ENCODE measurements around the gene PCDHGC4. TPM values are rescaled to one million over a fixed set of nuclear protein-coding genes. Genes with fewer than 3 reads are reported as not detected.
A peak's percentile ranks its signal among the peaks of the same experiment; 100 is the strongest.

Gene PCDHGC4
- total RNA-seq, 1 experiment from 2014 or later: 0.10 TPM

DNA sequence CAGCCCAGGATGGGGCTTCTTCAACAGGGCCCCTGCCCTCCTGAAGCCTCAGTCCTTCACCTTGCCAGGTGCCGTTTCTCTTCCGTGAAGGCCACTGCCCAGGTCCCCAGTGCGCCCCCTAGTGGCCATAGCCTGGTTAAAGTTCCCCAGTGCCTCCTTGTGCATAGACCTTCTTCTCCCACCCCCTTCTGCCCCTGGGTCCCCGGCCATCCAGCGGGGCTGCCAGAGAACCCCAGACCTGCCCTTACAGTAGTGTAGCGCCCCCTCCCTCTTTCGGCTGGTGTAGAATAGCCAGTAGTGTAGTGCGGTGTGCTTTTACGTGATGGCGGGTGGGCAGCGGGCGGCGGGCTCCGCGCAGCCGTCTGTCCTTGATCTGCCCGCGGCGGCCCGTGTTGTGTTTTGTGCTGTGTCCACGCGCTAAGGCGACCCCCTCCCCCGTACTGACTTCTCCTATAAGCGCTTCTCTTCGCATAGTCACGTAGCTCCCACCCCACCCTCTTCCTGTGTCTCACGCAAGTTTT, 27.6 kb downstream of the PCDHGC4 start:
- DNase-seq (ENCODE audit: low spot score): no peak

GRCh38 chr5:141512911-141513626, 28.2 kb downstream of the PCDHGC4 start:
- no peak for DNase-seq (ENCODE audit: low spot score)

GRCh38 chr5:141513627-141514329, 28.9 kb downstream of the PCDHGC4 start:
- DNase-seq (ENCODE audit: low spot score): peak; percentile 94

DNA sequence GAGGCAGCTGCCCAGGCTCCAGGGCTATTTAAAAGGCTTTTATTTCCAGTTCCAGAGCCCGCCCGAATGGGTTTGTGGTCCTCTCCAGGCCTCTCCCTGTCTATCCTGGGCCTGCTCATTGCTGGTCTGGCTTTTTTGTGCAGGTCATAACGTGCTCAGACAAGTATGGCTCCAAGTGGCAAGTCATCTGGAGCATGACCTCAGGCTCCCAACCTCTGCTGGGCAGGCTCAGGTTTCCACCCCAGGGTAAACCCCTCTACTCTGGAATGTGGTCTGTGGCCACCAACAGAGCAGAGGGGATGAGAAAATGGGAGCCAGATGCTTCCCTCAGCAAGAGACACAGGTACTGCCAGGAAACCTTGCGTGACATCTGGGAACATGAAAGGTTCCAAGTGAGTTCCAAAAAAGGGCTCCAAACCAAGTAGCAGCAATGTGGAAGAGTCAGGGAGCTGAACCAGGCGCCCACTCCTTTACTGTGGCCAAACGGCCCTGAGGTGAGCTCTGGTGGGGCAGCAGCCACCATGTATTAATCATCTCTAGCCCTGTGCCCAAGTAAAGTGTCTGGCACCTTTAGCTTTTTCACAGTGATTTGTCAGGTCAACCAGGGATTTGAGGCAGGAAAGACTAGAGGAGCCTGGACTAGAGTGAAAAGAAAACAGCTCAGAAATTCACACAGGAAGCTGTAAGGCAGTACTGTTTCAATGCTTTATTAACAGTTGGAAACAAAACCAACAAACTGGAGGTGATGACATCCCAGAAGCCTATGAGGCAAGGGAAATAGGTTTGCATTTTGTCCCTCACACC, 29.7 kb downstream of the PCDHGC4 start:
- no peak for DNase-seq (ENCODE audit: low spot score)

GRCh38 chr5:141515141-141515540, 30.3 kb downstream of the PCDHGC4 start:
- DNase-seq (ENCODE audit: low spot score): no peak

DNA sequence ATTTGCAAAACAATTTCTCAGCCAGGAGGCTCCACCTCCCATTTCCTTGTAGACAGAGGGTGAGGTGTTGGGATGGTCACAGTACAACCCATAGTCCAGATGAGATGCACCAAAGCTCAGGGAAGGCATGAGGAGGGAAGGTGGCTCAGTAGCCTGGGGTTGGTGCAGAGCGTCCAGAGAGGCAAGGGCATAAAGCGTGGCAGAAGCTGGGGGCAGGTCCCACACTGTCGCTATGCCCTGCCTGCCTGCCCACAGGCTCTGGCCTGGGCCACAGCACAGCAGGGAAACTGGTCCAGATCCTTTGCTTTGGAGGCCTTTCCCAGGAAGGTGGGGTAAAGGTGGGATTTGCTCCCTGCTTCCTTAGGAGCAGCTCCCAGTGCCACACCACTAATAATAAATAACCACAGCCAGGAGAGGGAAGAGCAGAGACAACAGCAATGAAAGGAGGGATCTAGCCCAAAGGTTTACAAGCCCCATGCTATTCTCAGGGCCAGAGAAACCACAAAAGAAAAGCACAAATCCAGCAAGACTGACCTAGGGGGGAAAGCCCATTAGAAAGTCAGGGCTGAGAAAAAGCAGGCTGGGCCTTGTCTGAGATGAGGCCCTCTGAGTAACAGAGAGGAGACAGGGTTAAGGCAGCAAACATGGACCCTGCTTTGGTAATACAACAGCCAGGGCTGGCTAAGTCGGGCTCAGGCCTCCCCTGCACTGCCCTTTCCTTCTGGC, 31.3 kb downstream of the PCDHGC4 start:
- no peak for DNase-seq (ENCODE audit: low spot score)

GRCh38 chr5:141516672-141517025, 31.8 kb downstream of the PCDHGC4 start:
- DNase-seq (ENCODE audit: low spot score): no peak

DNA sequence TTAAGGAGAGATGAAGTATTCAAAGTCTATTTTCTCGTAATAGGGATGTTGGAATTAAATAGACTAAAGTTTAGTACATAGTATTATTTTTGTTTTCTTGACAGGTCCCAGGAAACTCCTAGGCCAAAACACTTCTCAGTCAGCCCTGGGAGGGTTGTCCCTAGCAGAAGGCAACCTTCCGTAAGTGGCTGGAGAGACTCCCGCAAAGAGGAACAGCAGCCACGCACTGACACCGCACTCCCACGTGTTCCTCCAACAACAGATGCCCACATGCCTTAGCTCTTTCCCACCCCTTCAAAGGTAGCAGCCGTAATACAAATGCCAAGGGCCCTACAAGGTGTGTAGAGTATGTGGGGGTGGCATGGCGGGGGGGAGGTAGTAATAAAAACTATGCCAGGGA, 32.5 kb downstream of the PCDHGC4 start:
- no peak for DNase-seq (ENCODE audit: low spot score)

DNA sequence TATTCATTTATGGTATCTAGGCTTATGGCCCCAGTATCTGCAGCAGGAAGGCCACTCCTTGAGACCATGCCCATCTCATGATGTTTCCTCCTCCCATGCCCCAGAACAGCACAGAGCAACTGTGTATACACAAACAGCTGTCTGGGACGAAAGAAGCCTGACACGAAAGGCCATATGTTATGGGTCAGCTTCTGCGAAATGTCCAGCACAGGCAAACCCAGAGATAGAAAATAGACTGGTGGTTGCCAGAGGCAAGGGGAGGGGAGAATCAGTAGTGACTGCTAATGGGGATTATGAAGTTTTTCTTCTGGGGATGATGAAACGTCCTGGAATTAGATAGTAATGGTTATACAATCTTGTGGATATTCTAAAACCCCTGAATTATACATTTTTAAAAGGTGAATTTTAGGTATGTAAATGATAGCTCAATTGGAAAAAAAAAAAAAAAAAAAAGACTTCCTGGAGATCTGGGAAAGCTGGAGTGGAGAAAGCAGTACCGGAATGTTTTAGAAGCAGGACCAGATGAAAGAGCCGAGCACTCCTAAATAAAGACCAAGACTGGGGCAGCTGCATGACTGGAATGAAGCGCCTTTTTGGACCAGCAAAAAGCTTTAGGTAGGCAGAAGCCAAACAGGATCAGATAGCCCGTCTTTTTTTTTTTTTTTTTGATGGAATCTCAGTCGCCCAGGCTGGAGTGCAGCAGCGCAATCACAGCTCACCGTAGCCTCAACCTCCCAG, 33.2 kb downstream of the PCDHGC4 start:
- DNase-seq (ENCODE audit: low spot score): no peak

- DNase-seq (ENCODE audit: low spot score): no peak
Measured at GRCh38 chr5:141518618-141519015, 33.8 kb downstream of the PCDHGC4 start.

- DNase-seq (ENCODE audit: low spot score): no peak
Measured at GRCh38 chr5:141519605-141520565, 35.1 kb downstream of the PCDHGC4 start.

DNA sequence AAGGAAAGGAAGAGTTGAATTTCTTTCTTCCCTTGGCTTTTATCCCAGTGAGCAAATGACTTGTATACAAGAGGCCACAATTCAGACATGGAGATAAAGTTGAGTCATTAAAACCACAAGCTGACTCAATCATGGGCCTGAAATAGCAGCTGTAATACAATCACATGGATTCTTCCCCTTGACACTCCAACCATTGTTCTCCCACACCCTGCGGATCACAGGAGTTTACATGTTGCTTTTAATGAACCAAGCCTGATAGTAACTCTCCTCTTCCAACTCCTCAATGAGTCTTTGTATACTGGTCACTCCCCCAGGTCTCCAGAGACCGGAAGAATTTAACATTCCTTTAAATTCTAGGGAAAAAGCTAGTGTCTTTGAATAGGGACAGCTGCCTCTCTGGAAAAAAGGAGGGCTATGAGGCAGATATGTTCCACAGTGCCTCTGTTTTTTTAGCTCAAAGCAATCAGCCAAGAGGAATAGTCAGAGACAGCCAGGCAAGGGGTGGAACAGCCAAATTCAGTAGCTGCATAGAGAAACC, 36.5 kb downstream of the PCDHGC4 start:
- peak; percentile 99 for DNase-seq (ENCODE audit: low spot score)

DNA sequence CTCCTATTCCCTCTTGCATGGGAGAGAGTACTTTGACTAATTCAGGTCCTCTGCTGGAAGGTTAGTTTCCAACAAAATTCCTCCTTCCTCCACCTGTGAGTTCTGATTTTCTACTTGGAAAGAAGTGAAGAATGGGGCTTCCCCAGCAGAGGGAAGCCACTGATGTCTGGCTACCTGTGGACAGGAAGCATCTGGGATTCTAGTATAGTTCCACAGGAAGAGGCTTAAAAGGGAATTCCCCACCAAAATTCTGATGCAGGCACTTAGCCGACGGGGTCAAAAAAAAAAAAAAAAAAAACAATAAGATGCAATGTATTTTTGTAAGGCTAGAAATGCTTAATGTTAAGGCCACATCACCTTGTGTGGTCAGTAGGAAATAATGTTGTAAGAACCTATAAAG, 37.5 kb downstream of the PCDHGC4 start:
- no peak for DNase-seq (ENCODE audit: low spot score)

DNA sequence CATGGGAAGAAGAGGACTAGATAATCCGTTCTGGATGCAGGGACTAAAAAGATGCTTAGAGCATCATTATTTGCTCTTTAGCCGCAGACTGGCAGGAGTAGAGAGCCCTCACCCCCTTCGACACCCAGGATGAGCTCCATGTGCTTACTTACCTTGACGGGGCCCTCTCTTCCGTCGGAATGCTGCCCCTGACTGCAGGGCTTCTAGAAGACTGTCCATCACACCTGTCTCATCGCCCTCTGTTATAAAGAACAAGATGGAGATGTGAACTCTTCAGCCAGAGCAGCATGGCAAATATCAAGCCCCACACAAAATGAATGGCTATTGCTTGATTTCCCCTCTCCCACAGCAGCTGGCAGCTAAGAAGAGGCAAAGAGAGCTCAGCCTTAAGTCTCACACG, 39.2 kb downstream of the PCDHGC4 start:
- no peak for DNase-seq (ENCODE audit: low spot score)

DNA sequence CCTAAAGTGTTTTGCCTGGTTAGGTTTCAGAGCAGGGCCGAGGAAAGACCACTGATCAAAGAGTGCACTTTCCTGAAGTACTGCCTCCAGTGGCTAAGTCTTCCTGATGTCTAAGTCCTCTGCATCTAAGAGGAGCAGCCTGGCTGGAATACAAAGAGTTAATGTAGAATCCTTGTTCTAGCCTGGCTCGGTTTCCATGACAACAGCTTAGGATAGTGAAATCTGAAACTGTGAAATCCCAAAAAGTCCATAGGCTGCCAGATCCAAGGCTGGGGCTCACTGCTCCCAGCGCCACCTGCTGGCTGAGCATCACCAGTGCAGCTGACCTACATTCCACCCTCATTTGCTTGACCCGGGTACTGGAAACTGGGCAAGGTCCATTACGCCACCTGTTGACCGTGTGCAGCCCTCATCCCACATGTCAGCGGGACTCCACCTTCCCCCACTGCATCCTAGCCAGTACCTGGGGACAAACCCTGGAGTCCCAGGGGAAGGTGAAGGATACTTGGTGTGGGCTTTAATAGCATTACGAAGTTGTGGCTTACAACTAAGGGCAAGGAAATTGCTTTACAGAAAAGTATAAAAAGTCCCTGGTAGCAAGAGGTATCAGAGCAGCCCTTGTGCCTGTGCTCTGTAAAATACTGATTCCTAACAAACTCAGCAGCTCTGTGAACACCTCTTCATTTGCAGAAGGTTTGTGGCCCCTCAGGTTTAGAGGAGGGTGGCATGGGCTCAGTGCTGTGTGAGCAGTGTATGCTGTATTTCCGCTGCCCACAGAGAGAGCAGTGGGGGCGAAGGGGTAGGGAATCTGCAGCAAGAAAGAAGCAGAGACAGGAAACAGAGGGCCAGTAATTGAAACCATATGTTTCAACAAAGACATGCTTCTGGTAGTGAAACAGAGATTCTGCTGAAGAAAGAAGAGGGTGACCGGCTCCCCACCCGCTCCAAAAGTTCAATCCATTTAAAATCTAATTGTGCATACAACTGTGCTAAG, 40.1 kb downstream of the PCDHGC4 start:
- DNase-seq (ENCODE audit: low spot score): peak; percentile 97

- DNase-seq (ENCODE audit: low spot score): no peak
Measured at GRCh38 chr5:141525653-141526052, 40.8 kb downstream of the PCDHGC4 start.

DNA sequence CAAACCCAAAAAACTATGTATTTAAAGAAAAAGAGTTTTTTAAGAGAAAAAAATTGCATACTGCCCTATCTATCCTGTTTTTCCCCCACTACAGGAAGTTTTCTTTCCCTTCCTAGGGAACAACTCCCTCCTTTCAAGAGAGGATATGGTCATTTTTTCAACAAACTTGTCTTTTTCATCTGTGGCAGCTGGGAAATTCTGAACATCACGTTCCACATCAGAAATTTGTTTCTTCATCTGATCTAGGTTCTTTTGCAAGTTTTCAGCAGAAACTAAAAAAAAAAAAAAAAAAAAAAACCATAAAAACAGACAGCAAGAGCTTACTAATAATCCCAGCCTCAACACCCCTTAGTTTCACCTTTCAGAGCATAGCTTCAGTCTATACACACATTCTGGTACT, 42.6 kb downstream of the PCDHGC4 start:
- DNase-seq (ENCODE audit: low spot score): no peak

DNA sequence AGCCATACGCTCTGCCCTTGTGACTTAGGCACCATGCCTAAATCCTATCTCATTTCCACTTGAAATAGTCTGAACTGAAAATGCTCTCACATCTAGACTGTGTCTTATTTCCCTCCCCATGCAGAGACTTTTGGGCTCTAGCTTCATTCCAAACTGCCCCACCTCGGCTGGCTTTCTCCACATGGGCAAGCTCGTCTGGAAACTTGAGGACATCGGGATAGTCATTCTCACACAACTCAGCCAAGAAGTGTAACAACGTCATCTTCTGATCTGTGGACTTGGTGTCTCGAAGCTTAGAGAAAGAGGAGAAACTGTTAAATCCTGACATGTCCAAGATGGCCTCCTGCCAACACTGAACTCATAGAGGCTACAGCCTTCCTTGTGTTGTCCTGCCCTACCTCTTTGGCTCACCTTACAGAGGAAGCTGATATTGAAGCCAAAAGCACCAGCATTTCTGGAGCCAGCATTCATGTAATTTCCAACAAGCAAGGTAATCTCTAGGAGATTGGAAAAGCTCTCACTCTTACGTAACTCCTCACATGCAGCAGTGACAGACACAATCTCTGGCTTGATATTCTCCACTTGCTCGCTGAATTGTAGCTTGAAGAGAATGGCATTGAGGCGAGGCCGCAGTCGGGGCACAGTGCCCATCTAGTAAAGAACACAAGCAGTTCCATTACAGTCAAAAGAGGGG, 43.6 kb downstream of the PCDHGC4 start:
- no peak for DNase-seq (ENCODE audit: low spot score)
